HG02840 (cell line): ENCODE data around the gene KLRC4.
"Not testable (repeated sequence)": the region's sequence is repeated elsewhere in the genome, so short reads cannot be mapped to it uniquely, and the experiment has no call there.

Experiments
- ATAC-seq: cut with Tn5 transposase; IDR thresholded peaks from one replicate; pipeline ENCODE4 v1.9.1; 2021; ENCODE audit warnings: mild to moderate bottlenecking, moderate library complexity, moderate number of reproducible peaks; ENCODE audit not compliant: unreplicated experiment, low FRiP score

The KLRC4 gene

DNA sequence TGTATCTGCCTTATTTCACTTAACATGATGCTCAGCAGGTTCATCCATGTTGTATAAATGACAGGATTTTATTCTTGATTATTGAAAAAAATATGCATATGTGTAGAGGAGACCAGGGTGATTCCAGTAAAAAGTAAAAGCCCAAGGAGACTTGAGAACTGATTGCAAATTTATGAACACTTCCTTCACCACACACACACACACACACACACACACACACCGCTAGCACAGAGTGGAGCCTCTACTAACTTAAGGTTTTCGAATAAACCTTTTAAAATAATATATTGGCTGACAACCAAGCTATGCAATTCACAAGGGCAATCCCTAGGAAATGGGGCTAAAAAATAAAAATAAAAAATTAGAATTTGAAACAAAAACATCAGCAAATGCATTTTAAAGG is 11.4 kb downstream of the KLRC4 start:
- no peak for ATAC-seq

DNA sequence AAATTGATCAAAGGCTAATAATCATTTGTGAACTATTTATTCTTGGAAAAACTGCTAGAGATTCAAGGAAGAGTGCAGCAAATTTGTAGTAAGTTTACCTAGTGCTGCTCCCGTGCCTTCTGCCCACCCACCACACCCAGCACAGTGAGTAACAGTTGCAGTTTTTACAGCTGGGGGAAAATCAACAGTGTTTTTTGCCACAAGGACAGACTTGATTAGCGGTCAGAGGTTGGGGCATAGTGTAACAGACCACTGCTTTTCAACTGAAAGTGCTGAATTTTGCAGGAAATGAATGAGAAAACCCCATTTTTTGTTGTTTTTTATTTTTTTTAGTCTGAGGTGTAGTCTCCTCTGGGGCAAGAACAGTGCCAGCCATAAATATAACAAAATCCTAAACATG is 12.3 kb downstream of the KLRC4 start:
- ATAC-seq: no peak

DNA sequence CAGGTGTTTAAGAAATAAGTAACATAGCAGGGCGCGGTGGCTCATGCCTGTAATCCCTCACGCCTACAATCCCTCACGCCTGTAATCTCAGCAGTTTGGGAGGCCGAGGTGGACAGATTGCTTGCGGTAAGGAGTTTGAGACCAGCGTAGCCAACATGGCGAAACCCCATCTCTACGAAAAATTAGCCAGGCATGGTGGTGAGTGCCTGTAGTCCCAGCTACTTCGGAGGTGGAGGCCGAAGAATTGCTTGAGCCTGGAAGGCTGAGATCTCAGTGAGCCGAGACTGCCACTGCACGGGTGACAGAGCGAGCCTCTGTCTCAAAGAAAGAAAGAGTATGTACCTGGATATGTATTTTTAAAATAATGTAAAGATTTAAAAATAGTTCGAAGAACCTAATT is 13.4 kb downstream of the KLRC4 start:
- ATAC-seq: not testable (repeated sequence)

DNA sequence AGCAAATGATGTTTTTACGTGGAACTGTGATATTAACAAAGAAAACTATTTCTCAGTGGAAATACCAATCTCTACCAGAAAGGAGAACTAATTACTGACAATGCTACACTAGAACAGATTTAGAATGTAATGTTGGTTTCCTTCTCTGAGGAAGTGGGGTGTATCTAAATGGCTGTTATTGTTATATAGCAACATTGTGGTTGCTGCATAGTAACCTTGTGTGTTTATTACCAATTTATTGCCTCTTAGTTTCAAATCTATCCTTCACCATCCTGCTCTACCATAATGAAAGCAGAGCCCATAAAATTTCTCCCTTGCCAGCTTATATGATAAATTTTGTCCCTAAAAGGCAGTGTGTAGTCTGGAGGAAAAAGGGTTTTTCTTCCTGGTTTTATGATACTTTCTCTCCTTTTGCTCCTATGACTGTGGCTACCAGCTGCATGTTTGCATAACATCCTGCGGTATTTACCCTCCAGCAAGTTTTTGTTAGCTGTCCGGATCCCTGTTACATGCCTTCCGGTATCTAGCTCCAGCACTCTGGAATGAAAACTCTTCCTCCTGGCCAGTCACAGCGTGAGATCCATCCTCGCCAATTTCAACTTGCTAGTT is 14.1 kb downstream of the KLRC4 start:
- peak; percentile 81 for ATAC-seq

DNA sequence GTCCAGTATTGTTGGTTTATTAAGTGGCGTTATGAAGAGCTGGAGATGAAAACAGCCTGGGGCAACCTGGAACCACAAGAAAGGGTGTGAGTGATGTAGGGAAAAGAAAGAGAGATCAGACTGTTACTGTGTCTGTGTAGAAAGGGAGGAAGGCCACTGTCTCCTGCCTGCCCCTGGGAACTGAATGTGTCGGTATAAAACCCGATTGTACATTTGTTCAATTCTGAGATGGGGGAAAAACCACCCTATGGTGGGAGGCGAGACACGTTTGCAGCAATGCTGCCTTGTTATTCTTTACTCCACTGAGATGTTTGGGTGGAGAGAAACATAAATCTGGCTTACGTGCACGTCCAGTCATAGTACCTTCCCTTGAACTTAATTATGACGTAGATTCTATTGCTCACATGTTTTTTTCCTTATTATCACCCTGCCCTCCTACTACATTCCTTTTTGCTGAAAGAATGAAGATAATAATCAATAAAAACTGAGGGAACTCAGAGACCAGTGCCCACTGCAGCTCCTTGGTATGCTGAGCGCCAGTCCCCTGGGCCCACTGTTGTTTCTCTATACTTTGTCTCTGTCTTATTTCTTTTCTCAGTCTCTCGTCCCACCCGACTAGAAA is 14.9 kb downstream of the KLRC4 start:
- not testable (repeated sequence) for ATAC-seq

DNA sequence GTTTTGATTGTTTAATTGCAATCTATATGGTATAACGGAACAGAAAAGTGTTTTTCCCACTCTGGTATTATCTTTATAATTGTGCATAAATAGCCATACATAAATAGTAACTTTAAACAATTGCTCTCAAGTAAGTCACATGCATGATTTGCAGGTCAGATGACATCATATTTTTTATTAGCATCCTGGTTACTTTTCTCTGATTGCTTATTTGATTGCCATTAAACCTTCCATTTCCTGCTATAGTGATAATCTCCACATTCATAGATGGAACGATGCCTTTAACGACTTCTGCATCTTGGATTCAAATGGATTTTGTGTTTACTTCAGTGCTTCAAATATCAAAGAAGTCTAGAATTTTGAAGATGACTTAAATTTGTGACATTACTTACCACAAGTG is 16.3 kb downstream of the KLRC4 start:
- ATAC-seq: no peak

DNA sequence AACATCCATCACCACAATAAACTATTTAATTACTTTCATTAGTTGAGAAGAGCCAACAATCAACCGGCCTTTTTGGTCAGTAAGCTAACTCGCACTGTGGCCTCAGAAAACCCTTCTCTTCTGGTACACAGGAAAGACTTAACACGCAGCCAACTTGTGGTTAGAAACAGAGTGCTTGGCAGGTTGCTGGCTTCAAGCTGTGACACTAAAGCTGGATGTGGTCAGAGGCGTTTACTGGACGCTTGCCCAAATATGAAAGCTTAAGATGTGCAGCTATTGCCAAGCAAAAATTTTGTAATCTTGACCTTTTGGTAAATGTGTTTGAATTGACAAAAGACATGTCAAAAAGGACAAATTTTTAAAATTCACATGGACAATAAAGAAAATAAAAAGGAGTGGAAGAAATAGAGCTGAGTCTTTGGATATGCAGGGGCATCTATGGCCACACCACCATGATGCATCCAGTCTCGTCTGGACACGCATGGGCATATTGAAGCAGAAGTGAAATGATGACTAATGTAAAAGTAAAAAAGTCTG is 17.1 kb downstream of the KLRC4 start:
- peak; percentile 54 for ATAC-seq

DNA sequence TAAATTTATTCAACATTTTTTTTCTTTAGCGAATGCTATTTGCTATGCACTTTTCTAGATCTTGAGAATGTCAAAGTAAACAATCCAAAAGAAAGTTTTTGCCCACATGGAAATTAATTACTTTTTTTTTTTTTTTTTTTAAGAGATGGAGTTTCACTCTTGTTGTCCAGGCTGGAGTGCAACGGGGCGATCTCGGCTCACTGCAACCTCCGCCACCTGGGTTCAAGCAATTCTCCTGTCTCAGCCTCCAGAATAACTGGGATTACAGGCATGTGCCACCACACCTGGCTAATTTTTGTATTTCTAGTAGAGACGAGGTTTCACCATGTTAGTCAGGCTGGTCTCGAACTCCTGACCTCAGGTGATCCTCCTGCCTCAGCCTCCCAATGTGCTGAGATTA is 18.6 kb downstream of the KLRC4 start:
- not testable (repeated sequence) for ATAC-seq

DNA sequence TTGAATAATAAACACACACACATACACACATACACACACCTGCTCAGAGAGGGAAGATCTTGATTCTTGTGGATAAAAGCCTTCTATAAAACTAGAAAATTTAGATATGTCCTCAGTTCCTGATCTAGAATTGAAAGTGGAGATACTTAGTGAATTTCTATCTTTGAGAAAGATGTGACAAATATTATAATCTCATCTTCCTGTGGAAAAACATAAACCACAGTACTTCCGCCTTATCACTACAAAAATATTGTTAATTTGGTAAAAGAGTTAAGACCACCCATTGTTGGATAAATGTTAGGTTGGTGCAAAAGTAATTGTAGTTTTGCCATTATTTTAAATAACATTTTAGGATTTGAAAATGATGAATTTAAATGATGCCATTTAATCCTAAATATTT is 19.7 kb downstream of the KLRC4 start, which contains the start of gene KLRK1:
Gene KLRK1, minus strand, starts transcription at position 138 of the 400 bp plus-strand sequence. CDS start 1,231 bp downstream, outside the sequence.
- no peak for ATAC-seq

DNA sequence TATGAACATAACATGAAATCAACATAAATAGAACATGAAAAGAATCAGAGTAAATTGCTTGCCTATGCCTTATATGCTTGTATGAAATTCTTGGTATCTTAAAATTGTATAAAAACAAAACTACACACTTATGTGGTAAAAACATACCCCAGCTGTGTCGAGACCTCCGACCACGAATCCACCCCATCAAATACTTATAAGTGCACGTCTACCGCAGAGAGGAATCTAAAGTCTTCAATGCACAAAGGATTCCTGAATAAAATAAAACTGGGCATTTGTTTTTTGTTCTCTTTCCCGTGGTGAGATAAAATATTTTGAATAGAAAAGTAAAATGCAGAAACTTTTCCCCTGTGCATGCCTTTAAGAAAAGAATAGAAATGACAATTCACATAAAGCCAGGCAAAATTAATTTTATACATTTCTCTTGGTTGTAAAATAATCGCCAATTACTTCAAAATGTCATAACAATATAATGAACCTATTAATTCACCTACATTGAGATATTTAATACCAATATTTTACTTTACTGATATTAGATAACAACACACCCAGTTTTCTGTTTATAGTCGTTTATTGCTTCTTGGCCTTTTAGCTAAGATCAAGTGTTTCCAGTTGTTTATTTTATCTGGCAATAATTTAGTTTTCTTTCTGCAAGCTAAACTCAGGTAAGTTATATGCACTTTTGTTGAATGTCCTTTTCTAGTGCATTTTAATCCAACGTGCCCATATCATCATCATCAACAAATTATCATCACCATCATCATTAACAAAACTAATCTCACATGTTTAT is 20.7 kb downstream of the KLRC4 start:
- no peak for ATAC-seq

DNA sequence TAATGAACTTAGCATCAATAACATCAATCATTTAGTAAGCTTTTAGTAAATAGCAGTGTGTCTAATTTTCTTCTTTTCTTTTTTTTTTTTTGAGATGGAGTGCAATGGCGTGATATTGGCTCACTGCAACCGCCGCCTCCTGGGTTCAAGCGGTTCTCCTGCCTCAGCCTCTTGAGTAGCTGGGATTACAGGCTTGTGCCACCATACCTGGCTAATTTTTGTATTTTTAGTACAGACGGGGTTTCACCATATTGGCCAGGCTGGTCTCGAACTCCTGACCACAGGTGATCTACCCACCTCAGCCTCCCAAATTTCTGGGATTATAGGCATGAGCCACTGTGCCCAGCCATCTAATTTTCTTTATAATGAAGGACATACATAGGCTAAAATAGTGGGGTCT is 22.1 kb downstream of the KLRC4 start:
- not testable (repeated sequence) for ATAC-seq

DNA sequence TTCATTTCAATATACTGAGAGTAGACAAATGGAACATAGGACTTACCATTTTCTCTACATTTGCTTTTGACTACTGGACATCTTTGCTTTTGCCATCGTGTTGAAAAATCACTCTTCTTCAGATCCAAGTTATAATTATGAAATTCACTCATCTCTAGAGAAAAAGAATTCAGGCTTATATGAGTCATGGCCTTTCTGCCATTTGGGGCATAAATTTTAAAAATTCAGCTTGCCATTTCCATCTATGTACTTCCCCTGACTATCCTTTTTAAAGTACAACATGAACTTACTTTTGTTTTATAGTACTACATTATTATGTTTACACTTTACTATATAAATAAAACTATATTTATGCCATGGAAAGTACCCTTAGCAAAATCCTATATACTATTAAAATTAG is 22.7 kb downstream of the KLRC4 start:
- ATAC-seq: no peak

DNA sequence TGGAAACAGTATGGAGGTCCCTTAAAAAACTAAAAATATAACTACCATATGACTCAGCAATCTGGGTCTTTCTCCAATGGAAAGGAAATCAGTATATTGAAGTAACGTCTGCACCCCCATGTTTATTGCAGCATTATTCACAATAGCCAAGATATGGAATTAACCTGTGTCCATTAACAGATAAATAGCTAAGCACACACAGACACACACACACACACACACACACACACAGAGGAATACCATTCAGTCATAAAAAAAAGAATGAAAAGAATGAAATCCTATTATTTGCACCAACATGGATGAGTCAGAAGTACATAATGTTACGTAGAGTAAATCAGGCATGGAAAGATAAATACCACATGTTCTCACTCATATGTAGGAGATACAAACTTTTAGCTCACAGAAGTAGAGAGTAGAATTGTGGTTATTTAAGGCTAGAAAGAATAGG is 24.4 kb downstream of the KLRC4 start:
- no peak for ATAC-seq

DNA sequence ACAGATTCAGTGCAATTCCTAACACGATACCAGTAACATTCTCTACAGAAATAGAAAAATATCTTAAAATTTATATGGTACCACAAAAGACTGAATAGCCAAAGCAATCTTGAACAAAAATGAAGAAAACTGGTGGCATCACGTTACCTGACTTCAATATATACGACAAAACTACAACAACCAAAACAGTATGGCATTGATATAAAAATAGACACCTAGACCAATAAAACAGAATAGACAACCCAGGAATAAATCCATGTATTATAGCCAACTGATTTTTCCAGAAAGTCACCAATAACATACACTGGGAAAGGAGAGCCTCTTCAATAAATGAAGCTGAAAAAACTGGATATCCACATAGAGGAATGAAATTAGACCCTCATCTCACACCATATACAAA is 25.4 kb downstream of the KLRC4 start:
- ATAC-seq: no peak

DNA sequence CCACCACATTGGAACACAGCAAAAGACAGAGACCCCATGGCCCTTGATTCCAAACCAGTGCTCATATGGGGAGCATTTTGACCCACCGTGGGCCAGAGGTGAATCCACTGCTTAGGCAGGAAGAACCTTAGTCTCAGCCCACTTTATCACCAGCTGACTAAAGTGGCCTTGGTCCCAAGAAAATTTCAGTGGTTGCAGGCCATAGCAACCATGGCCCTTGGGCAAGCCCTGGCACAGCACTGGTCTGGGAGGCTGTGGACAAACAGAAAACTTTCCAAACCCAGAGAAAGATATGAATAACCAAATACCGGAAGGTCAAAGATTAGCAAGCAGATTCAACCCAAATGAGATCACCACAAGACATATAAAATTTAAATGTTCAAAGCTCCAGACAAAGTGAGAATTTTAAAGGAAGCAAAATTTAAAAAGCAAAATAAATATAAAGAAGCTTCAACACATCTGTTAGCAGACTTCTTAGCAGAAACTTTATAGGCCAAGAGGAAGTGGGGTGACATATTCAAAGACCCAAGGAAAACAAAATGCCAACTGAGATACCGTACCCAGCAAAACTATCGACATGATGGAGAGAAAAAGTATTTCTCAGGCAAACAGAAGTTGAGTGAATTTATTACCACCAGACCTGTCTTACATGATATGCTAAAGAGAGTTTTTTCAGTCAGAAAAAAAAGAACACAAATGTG is 27.5 kb downstream of the KLRC4 start:
- no peak for ATAC-seq

DNA sequence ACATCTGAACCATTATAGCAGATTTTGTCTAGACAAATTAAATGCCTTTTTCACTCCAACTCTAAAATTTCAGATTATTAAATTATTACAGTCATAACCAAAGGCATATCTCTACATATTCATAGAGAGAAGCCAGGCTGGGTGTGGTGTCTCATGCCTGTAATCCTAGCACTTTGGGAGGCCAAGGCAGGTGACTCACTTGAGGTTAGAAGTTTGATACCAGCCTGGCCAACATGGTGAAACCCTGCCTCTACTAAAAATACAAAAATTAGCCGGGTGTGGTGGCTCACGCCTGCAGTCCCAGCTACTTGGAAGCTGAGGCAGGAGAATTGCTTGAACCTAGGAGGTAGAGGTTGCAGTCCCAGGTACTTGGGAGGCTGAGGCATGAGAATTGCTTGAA is 30.8 kb downstream of the KLRC4 start:
- not testable (repeated sequence) for ATAC-seq

DNA sequence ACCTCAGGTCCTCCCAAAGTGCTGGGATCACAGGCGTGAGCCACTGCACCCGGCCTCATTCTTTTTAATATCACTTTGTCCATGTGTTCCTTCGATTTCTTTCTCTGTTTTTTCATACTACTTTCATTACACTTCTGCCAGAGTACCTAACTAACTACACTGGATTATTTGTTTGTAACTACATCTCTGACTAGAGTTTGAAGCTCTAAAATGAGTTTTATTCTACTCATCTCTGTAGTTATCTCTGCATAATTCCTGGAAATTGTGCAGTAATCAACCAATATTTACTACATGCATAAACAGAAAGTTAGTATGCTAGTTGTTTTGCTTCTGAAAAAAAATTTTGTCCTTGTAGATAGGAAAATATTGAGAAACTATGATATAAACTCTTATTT is 34.9 kb downstream of the KLRC4 start:
- no peak for ATAC-seq

DNA sequence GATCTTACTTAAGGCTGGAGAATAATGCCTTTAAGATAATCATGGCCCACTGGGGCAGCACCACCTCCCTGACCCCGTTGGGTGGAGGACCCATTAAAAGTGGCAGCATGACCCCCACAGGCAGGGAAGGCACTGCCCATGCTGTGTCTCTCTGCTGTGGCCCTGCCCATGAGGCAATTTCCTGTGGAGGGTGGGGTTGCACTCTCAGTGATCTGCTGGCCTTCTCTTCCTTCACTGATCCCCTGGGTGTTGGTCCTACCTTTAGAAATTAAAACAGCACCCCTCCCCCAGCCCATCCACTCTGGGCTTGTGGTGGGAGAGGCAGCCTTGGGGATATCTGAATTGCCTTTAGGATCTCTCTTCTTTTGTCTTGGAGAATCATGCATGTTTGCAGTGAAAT is 37.0 kb downstream of the KLRC4 start:
- no peak for ATAC-seq

DNA sequence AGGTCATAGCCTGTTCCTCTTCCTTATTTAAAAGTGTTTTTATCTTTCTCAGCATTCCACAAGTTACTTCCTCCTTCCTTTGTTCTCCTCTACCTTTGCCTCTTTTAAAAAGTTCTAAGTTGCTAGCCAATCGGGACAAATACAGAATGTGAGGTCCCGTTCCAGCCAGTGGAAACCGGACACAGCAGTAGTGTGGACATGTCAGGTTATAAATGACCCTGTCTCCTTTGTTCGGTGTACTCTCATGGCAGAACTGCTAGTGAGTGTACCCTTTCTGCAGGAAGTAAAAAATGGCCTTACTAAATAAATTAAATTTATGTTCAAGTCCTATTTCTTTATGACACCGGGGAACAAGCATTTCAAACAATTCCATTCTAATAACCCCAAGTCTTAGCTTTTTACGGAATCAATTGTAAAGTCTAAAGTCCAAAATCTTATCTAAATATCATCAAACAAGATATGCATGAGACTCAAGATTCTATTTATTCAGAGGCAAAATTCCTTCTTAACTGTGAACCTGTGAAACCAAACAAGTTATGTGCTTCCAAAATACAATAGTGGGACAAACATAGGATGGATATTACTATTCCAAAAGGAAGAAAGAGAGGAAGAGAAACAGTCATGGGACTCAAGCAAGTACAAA is 37.5 kb downstream of the KLRC4 start:
- ATAC-seq: not testable (repeated sequence)
